ENCODE results near the gene GEMIN5.

GRCh38 chr5:154986151-154986550 is 48.1 kb upstream of the GEMIN5 start:
- TF ChIP-seq POLR2A (IDR thresholded peaks at IDR 0.05) (no peak), CTCF (IDR thresholded peaks at IDR 0.05) (no peak), POLR2AphosphoS5 (IDR thresholded peaks at IDR 0.05) (no peak)

All from prostate gland (tissue), 2 donors.